GM12878 (cell line): ENCODE measurements around the gene MRPL54. TPM values are rescaled to one million over a fixed set of nuclear protein-coding genes. Genes with fewer than 3 reads are reported as not detected.

Source experiments
- ATAC-seq: fragments of 200-7000 bp; cut with Tn5 transposase; 3 replicates; pipeline ENCODE4 v1.9.1; 2020; ENCODE audit warnings: mild to moderate bottlenecking, moderate library complexity
- BruUV-seq: library from RNA; stranded (reverse); fragments of 400-500 nt; replicated peaks from 2 replicates; lab custom pipeline; 2021; lab: Mats Ljungman, UMichigan
- CTCF ChIA-PET: fragments of 300-600 bp; sonication (Branson Sonifier 250); formaldehyde crosslinking; extraction: SDS; loops from one replicate; lab custom pipeline; 2021; ENCODE audit warnings: inconsistent platforms; lab: Yijun Ruan, JAX
- POLR2A ChIA-PET: fragments of 350-600 bp; formaldehyde crosslinking; extraction: SDS; loops from one replicate; lab custom pipeline; 2021; ENCODE audit warnings: inconsistent platforms; lab: Charles Lee
- RAD21 ChIA-PET: fragments of 300-600 bp; sonication (Branson Sonifier 250); formaldehyde crosslinking; loops from one replicate; lab custom pipeline; 2023; ENCODE audit warnings: antibody characterized with exemption; ENCODE audit not compliant: unreplicated experiment; lab: Charles Lee
- SMC1A ChIA-PET: fragments of 300-600 bp; sonication (Branson Sonifier 250); formaldehyde crosslinking; loops from one replicate; lab custom pipeline; 2023; ENCODE audit not compliant: unreplicated experiment, uncharacterized antibody; lab: Charles Lee
- DNase-seq: peaks from one replicate; pipeline ENCODE4 v3.0.0-alpha.2; 2011; ENCODE audit warnings: low read depth, low spot score
- FAIRE-seq: peaks from 3 replicates; lab custom pipeline; 2011; peaks lifted over from hg19 to GRCh38; lab: Jason Lieb, UNC
- H2AFZ ChIP-seq: 2 replicates; pipeline ENCODE4 v1.6.0; 2011; ENCODE audit warnings: low read depth, low read length, control low read depth; ENCODE audit not compliant: control insufficient read depth
- H3K27ac ChIP-seq: 2 replicates; pipeline ENCODE4 v1.5.1; 2011; ENCODE audit warnings: control low read depth; ENCODE audit not compliant: control insufficient read depth, insufficient read depth
- H3K27me3 ChIP-seq, 2 experiments: replicated peaks in 1 of 2; 2 replicates each; pipeline versions ENCODE4 v1.6.0 to v1.6.1; 2011; ENCODE audit warnings: low read length in 1 of 2; ENCODE audit not compliant: control insufficient read depth in 2 of 2, insufficient read depth in 2 of 2
- H3K36me3 ChIP-seq, 2 experiments: 2 replicates each; pipeline ENCODE4 v1.5.1; 2011; ENCODE audit warnings: low read length in 1 of 2; ENCODE audit not compliant: control insufficient read depth in 2 of 2, insufficient read depth in 2 of 2
- H3K4me1 ChIP-seq: 2 replicates; pipeline ENCODE4 v1.6.1; 2011; ENCODE audit warnings: mild to moderate bottlenecking, low read length, moderate library complexity, mixed read lengths; ENCODE audit not compliant: control insufficient read depth, insufficient read depth
- H3K4me2 ChIP-seq: 2 replicates; pipeline ENCODE4 v1.6.0; 2011; ENCODE audit warnings: control low read depth; ENCODE audit not compliant: control insufficient read depth, insufficient read depth
- H3K4me3 ChIP-seq: fragments of 200-600 bp; sonication (generic); 2 replicates; pipeline ENCODE4 v1.5.1; 2016
- H3K79me2 ChIP-seq: 2 replicates; pipeline ENCODE4 v1.6.0; 2011; ENCODE audit warnings: low read length; ENCODE audit not compliant: control insufficient read depth, insufficient read depth
- H3K9ac ChIP-seq: 2 replicates; pipeline ENCODE4 v1.8.0; 2011; ENCODE audit warnings: low read length, control low read depth, mixed read lengths; ENCODE audit not compliant: control insufficient read depth, insufficient read depth
- H3K9me3 ChIP-seq: replicated peaks from 3 replicates; pipeline ENCODE4 v1.5.1; 2011; ENCODE audit warnings: mild to moderate bottlenecking, low read length; ENCODE audit not compliant: control insufficient read depth, insufficient read depth
- H4K20me1 ChIP-seq: 2 replicates; pipeline ENCODE4 v1.6.0; 2011; ENCODE audit not compliant: control insufficient read depth, insufficient read depth
- ATF3 ChIP-seq: IDR thresholded peaks from 2 replicates; pipeline ENCODE4 v1.6.1; 2011; ENCODE audit warnings: low read depth, mild to moderate bottlenecking, low read length, moderate library complexity, borderline replicate concordance; ENCODE audit errors: extremely low read depth
- CBX3 ChIP-seq: fragments of 200-600 bp; sonication (generic); IDR thresholded peaks from 2 replicates; pipeline ENCODE4 v1.6.1; 2016; ENCODE audit warnings: low read depth, borderline replicate concordance
- CHD2 ChIP-seq: IDR thresholded peaks from 2 replicates; pipeline ENCODE4 v1.6.1; 2011; ENCODE audit warnings: low read depth, low read length, improper control_type of control experiment, borderline replicate concordance
- CUX1 ChIP-seq: IDR thresholded peaks from 2 replicates; pipeline ENCODE4 v1.6.1; 2012; ENCODE audit warnings: improper control_type of control experiment, low read depth, low read length; ENCODE audit not compliant: insufficient replicate concordance
- EGR1 ChIP-seq, 2 experiments: IDR thresholded peaks; 1 replicate in 1 of 2; 2 replicates in 1 of 2; pipeline ENCODE4 v1.6.1; 2011 to 2012; ENCODE audit warnings: low read depth in 2 of 2, low read length in 2 of 2, borderline replicate concordance in 1 of 2, mild to moderate bottlenecking in 1 of 2, moderate library complexity in 1 of 2
- ESRRA ChIP-seq: IDR thresholded peaks from 2 replicates; pipeline ENCODE4 v1.6.1; 2012; ENCODE audit warnings: mild to moderate bottlenecking, low read length, improper control_type of control experiment
- IKZF2 ChIP-seq, 2 experiments: fragments of 450-650 bp; IDR thresholded peaks; 2 replicates each; pipeline ENCODE4 v1.6.1; 2017; ENCODE audit warnings: mild to moderate bottlenecking in 2 of 2, moderate library complexity in 2 of 2
- IRF4 ChIP-seq: IDR thresholded peaks from 2 replicates; pipeline ENCODE4 v1.6.1; 2011; ENCODE audit warnings: low read depth, low read length
- MAX ChIP-seq: IDR thresholded peaks from 2 replicates; pipeline ENCODE4 v1.6.1; 2012; ENCODE audit warnings: low read depth, low read length, improper control_type of control experiment
- NFXL1 ChIP-seq: fragments of 450-650 bp; IDR thresholded peaks from 2 replicates; pipeline ENCODE4 v1.6.1; 2017; ENCODE audit warnings: antibody characterized with exemption, mild to moderate bottlenecking, borderline replicate concordance
- NFYA ChIP-seq: IDR thresholded peaks from 2 replicates; pipeline ENCODE4 v1.6.1; 2011; ENCODE audit warnings: low read depth, mild to moderate bottlenecking, low read length, improper control_type of control experiment, borderline replicate concordance
- PBX3 ChIP-seq: IDR thresholded peaks from 2 replicates; pipeline ENCODE4 v1.6.1; 2011; ENCODE audit warnings: mild to moderate bottlenecking, low read depth, low read length, moderate library complexity; ENCODE audit not compliant: insufficient replicate concordance
- POLR2A ChIP-seq: IDR thresholded peaks from 2 replicates; pipeline ENCODE4 v1.6.1; 2011; ENCODE audit warnings: low read depth, mild to moderate bottlenecking, low read length
- POLR2AphosphoS2 ChIP-seq: IDR thresholded peaks from 2 replicates; pipeline ENCODE4 v1.6.1; 2011; ENCODE audit warnings: low read depth, mild to moderate bottlenecking, low read length, improper control_type of control experiment, moderate library complexity
- RCOR1 ChIP-seq: conservative IDR thresholded peaks from 2 replicates; pipeline ENCODE4 v1.6.1; 2012; ENCODE audit warnings: low read depth, low read length, improper control_type of control experiment
- SREBF1 ChIP-seq: IDR thresholded peaks from 2 replicates; pipeline ENCODE4 v1.6.1; 2012; ENCODE audit warnings: mild to moderate bottlenecking, low read length
- ZBED1 ChIP-seq: IDR thresholded peaks from 2 replicates; pipeline ENCODE4 v1.6.1; 2016; ENCODE audit warnings: borderline replicate concordance
- ZNF24 ChIP-seq: fragments of 450-650 bp; IDR thresholded peaks from 2 replicates; pipeline ENCODE4 v1.6.1; 2017; ENCODE audit warnings: antibody characterized with exemption, mild to moderate bottlenecking
- ZSCAN29 ChIP-seq: fragments of 450-650 bp; IDR thresholded peaks from 2 replicates; pipeline ENCODE4 v1.6.1; 2017; ENCODE audit warnings: mild to moderate bottlenecking, moderate library complexity
- WGBS: methylation state at CpG from one replicate; pipeline ENCODE4 v1.1.6; 2016; ENCODE audit warnings: low lambda C conversion rate; ENCODE audit not compliant: insufficient replicate concordance, insufficient coverage; ENCODE audit errors: missing lambda C conversion rate; 5-methylcytosine and 5-hydroxymethylcytosine counted together
- in situ Hi-C: fragments of 300-500 bp; cut with MboI; formaldehyde crosslinking; loops from 9 replicates; pipeline ENCODE4 v1.14.3; 2018; ENCODE audit warnings: mixed read lengths
- intact Hi-C: fragments of 100-400 bp; cut with micrococcal nuclease; formaldehyde crosslinking; loops from one replicate; pipeline ENCODE4 v1.14.2; 2022; ENCODE audit not compliant: unreplicated experiment
- polyA plus RNA-seq, 11 experiments: library from polyadenylated mRNA; depleted of rRNA in 4 of 11; unstranded in 6 of 11; stranded (reverse) in 5 of 11; fragments of >200 nt; fragmentation: Nextera tagmentation in 4 of 11; fragmentation: Illumina TruSeq in 1 of 11; extraction: Ambion mirVana in 4 of 11; extraction: Trizol in 1 of 11; gene quantifications; 1 replicate in 1 of 11; 2 replicates in 10 of 11; pipeline versions ENCODE4 v1.2.1 to v1.2.3, GENCODE V29; 2011 to 2016; ENCODE audit warnings: inconsistent platforms in 2 of 11, missing spikeins in 2 of 11, low read depth in 1 of 11
- total RNA-seq, 4 experiments: library from RNA; depleted of rRNA in 3 of 4; stranded (reverse); fragments of >200 nt in 3 of 4; fragmentation: Illumina TruSeq in 1 of 4; extraction: Trizol in 1 of 4; gene quantifications; 2 replicates each; pipeline versions ENCODE4 v1.2.1 to v1.2.3, GENCODE V29; 2013 to 2021

The MRPL54 gene
- total and polyA plus RNA-seq, 10 of the 15 experiments (the other 5 are each of a cell fraction or from before 2014, with no cell fraction given): 3.1 to 98.7 (median 75.2) TPM

- BruUV-seq: no TSS peak
- no peak for DNase-seq
- no peaks in the 10 kb centered on the region for H3K36me3 ChIP-seq
- RAD21 ChIA-PET: no interaction called here
- 0 out of 2 replicates have a peak, but pooled peaks cover 4% of the 10 kb centered on the region for H3K4me1 ChIP-seq
- no peak overlapping the region for H3K4me2 ChIP-seq
- H3K79me2 ChIP-seq: no peaks in the 10 kb centered on the region
- intact Hi-C loops (no loop called here), in situ Hi-C loops (no loop called here)
- SMC1A ChIA-PET: no interaction called here
- H3K27me3 ChIP-seq: peaks cover 2 to 4% of the 10 kb centered on the region in 2 experiments; a peak in 3 of 4 replicates
- 65% methylated on average over 10 of the region's 10 CpGs for WGBS
- TF ChIP-seq NFYA (no peak), ZBED1 (no peak), IRF4 (no peak), RCOR1 (no peak), CUX1 (no peak), NFXL1 (no peak), POLR2A (no peak), SREBF1 (no peak), PBX3 (no peak), CBX3 (no peak), ATF3 (no peak), MAX (no peak), CHD2 (no peak), ESRRA (no peak), IKZF2 (IDR thresholded peaks at IDR 0.05) (no peak), ZNF24 (no peak), POLR2AphosphoS2 (no peak), ZSCAN29 (no peak), EGR1 (IDR thresholded peaks at IDR 0.05; ENCODE audit: borderline replicate concordance in 1 of 2, low read depth in 2 of 2, low read length in 2 of 2) (no peak)
- ATAC-seq: no peak
- no peaks in the 10 kb centered on the region for H4K20me1 ChIP-seq
- H2AFZ ChIP-seq: no peak overlapping the region
- no peaks in the 10 kb centered on the region; the same call in 2 of the 3 replicates for H3K9me3 ChIP-seq
- H3K4me3 ChIP-seq: no peak overlapping the region
- no peak overlapping the region for H3K27ac ChIP-seq
- CTCF ChIA-PET: interaction anchor here (1.5 kb wide), 1 partner anchor 8 kb away, joined by 3 read pairs; no protein-coding TSS in a partner anchor
- FAIRE-seq: no peak
- POLR2A ChIA-PET: no interaction called here
- no peak overlapping the region for H3K9ac ChIP-seq
Measured at GRCh38 chr19:3803986-3804385, 41.5 kb downstream of the MRPL54 start.
